Panc1 (cell line): Measurements from ENCODE around the gene ATXN1.

Source experiments
- POLR2AphosphoS5 ChIP-seq: IDR thresholded peaks from 2 replicates; pipeline ENCODE4 v1.6.1; 2012; ENCODE audit warnings: mild to moderate bottlenecking, low read depth, low read length, moderate library complexity
- TF ChIP-seq, protein P1 (sequence below): fragments of 450-650 bp; IDR thresholded peaks from 2 replicates; pipeline ENCODE4 v1.5.1; 2017; ENCODE audit warnings: mild to moderate bottlenecking

GRCh38 chr6:16602035-16602434 is 159.2 kb downstream of the ATXN1 start:
- TF ChIP-seq, protein P1, sequence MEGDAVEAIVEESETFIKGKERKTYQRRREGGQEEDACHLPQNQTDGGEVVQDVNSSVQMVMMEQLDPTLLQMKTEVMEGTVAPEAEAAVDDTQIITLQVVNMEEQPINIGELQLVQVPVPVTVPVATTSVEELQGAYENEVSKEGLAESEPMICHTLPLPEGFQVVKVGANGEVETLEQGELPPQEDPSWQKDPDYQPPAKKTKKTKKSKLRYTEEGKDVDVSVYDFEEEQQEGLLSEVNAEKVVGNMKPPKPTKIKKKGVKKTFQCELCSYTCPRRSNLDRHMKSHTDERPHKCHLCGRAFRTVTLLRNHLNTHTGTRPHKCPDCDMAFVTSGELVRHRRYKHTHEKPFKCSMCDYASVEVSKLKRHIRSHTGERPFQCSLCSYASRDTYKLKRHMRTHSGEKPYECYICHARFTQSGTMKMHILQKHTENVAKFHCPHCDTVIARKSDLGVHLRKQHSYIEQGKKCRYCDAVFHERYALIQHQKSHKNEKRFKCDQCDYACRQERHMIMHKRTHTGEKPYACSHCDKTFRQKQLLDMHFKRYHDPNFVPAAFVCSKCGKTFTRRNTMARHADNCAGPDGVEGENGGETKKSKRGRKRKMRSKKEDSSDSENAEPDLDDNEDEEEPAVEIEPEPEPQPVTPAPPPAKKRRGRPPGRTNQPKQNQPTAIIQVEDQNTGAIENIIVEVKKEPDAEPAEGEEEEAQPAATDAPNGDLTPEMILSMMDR, result no peak
- TF ChIP-seq POLR2AphosphoS5, result no peak
